Measurements from ENCODE around the gene TMC8.
"Not testable (repeated sequence)": the region's sequence is repeated elsewhere in the genome, so short reads cannot be mapped to it uniquely, and the experiment has no call there.

TMC8 gene

DNA sequence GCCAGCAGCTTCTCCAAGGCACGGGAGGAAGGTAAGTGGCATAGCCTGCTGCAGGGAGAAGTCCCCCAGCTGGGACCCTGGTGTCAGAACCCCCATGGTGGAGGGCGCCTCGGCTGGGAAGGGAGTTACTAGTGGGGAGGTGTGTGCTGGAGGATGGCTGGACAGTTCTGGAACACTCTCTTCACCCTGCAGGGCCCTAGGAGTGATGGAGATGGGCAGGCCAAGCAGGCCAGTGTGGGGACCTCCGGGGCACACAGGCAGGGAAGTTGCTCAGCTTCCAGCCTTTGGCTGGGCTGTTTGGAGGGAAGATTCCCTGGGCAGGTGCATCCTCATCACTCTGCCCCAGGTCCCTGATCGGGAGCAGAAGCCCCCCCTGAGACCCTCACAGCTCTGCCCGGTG is 16.3 kb downstream of the TMC8 start:
- DNase-seq (ENCODE audit: low read depth, low spot score): no peak
- H3K27ac ChIP-seq: no peak overlapping the region

DNA sequence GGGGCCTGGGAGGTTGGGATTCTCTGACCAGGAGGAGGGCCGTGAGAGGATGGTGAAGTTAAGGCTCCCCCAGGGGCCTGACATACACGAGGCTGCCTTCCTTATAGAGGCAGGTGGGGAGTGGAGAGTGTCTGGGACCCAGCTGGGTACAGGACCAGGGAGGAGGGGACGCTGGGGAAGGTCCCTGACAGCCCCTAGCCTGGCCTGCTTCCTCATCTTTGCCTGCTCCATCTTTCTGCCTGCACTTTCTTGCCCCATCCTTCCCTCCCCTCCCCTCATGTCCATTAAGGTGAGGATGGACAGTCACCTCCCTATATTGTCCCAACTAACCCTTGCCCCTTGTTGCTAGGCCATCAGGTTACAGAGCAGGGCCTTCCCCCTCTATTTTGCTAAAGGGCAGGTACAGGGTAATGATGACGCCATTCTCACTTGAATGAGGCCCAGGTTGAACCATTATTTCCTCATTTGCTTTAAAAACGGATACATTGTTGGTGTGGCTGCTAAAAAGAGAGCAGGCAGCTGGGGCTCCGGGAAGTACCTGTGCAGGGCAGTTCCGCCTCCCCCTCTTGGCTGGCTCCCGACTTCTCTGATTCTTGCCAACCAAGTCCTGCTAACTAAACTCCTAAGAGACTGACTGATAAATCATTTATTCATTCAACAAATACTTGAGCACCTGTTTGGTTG is 16.9 kb downstream of the TMC8 start:
- H3K27ac ChIP-seq: no peak overlapping the region
- DNase-seq (ENCODE audit: low read depth, low spot score): no peak

DNA sequence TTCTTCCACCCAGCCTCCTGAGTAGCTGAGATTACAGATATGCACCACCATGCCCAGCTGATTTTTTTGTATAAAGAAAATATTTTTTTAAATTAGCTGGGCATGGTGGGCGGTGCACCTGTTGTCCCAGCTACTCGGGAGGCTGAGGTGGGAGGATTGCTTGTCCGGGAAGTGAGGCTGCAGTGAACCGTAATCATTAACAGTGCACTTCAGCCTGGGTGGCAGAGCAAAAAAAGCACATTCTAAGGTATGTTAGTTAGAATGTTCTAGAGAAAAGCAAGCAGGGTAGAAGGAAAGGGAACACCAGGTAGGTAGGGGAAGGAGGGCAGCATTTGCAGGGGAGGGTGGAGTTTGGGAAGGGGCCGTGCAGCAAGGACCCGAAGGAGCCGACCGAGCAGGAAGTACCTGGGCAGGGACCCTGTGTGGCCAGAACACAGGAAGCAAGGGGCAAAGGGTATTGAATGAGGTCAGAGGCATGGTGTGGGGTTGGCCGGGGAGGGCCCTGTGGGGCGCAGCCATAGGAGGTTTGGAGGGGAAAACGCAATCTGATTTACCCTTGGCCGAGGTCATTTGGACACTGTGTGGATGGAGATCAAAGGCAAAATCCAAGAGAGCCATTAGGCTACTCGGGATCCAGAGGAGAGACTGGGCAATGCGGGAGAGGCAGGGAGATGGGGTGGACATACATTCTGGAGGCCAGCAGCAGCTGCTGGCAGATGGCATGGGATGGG is 17.9 kb downstream of the TMC8 start:
- no peak overlapping the region for H3K27ac ChIP-seq
- DNase-seq (ENCODE audit: low read depth, low spot score): no peak

DNA sequence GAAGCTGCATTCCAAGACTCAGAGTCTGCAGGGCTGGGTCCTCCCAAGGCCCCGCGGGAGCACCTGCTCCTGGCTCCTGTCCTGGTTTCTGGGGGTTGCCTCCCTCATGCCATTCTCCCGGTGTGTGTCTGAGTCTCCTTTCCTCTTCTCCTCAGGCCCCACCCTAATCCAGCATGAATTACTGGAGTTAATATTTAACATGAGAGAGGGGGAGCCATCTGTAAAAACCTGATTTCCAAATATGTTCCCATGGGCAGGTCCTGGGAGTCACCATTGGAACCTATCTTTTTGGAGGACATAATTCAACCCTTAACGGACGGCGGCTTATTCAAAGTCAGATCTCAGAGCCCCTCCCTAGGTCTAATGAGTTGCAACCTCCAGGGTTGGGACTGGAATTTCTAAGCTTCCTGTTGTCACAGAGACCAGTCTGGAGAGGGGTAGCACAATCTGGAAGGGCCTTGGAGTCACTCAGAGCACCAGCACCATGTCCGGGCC is 21.0 kb downstream of the TMC8 start:
- DNase-seq (ENCODE audit: low read depth, low spot score): peak; percentile 73
- peak overlapping the region; percentile 86 for H3K27ac ChIP-seq

DNA sequence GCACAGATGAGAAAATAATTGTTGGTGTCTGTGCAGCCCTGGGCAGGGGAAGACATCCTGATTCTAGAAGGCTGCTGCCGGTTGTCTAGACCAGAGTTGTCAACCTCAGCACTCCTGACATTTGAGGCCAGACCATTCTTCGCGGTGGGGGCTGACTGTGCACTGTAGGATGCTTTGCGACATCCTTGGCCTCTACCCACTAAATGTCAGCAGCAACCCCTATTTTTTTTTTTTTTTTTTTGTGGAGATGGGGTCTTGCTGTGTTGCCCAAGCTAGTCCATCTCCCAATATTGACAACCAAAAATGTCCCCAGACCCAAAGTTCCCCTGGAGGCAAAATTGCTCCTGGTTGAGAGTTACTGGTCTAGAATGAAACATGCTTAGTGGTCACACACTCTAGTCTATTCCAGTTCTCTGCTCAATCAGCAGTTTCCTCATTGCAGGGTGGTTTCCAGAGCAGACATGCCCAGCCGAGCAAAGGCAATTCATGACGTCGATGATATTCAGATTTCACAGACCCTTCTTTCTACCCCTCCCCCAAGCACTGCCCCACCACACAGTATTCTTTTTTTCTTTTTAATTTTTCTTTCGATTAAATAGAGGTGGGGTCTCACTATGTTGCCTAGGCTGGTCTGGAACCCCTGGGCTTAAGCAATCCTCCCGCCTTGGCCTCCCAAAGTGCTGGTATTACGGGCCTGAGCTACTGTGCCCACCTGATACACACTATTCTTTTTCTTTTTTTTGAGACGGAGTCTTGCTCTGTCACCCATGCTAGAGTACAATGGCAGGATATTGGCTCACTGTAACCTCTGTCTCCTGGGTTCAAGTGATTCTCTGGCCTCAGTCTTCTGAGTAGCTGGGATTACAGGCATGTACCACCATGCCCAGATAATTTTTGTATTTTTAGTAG is 24.6 kb downstream of the TMC8 start:
- DNase-seq (ENCODE audit: low read depth, low spot score): no peak
- H3K27ac ChIP-seq: peak overlapping the region; percentile 38

DNA sequence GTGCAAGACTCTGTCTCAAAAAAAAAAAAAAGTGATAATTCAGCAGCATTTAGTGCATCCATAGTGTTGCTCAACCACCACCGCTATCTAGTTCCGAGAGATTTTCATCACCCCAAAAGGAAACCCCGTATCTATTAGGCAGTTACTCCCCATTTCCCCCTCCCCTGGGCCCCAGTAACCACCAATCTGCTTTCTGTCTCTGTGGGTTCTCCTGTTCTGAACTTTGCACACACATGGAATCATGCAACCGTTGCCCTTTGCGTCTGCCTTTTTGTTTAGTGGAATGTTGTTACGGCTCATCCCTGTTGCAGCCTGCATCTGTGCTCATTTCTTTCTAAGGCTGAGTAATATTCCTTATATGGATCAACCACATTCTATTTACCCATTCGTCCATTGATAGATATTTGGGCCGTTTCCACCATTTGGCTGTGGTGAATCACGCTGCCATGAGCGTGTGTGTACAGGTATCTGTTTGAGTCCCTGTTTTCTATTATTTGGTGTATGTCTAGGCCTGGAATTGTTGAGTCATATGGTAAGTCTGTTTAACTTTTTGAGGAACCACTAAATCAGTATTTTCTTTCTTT is 29.1 kb downstream of the TMC8 start:
- peak overlapping the region; percentile 92 for H3K27ac ChIP-seq
- DNase-seq (ENCODE audit: low read depth, low spot score): peak; percentile 98

DNA sequence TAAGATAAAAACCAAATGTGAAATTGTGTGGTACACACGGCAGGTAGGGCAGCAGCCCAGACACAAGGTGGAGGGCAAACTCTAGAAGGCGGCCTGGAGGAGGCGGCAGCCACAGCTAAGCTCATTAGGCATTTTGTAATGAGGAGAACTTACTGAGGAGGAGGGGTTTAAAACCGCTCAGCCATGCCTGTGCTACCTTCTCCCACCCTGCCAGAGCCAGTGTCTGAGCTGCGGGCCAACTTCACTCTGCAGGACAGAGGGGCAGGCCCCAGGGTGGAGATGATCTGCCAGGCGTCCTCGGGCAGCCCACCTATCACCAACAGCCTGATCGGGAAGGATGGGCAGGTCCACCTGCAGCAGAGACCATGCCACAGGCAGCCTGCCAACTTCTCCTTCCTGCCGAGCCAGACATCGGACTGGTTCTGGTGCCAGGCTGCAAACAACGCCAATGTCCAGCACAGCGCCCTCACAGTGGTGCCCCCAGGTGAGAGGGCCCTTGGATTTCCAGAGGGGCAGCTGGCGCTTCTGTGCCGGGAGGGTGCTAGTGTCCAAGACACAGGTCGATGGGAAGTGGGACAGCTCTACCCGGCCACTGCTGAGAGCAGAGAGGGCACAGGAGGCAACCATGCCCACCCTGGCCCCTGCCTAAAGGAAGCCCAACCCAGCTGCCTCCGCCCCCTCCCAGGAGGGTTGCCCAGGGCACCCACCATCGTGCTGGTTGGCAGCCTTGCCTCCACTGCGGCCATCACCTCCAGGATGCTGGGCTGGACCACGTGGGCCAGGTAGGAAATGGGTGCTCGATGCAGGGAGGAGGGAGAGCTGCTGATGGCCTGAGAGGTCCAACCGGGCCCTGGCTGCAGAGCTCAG is 33.5 kb downstream of the TMC8 start:
- no peak overlapping the region for H3K27ac ChIP-seq

DNA sequence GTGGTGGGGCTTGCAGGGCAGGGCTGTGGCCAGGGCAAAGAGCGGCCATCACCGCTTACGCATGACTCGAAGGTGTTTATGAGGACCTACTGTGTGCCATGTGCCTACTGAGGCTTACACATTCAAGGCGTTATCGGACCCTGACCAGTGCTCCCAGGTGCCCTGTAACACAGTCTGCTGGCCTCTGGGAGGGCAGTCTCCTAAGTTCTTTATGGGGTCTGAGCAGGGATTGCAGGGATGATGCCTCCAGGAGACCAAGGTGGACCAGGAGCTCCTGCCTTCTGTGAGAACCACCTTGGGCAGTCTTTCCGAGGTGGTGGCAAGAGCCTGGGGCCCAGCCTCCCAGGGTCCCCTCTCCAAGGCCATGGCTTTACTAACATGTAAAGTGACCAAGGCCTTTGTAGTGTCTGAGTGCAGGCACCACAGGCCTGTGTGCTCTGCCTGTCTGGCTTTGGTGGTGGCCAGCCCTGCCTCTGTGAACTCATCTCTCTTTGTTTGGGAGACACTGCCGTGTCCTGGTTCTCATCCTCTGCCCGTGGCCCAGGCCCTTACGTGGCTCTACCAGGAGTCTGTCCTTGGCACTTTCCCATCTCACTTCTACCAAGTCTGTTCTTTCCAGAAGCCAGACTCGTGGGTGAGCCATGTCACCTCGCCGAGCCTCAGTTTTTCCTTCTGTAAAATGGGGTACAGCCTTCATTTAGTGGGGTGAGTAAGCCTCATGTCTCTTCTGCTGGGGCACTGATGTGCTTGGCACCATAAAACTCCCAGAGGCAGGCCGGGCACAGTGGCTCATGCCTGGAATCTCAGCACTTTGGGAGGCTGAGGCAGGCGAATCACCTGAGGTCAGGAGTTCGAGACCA is 34.4 kb downstream of the TMC8 start:
- H3K27ac ChIP-seq: no peak overlapping the region
- no peak for DNase-seq (ENCODE audit: low read depth, low spot score)

More for the DNA sequence above, 33.5 kb downstream of the TMC8 start:
- DNase-seq (ENCODE audit: low read depth, low spot score): no peak

DNA sequence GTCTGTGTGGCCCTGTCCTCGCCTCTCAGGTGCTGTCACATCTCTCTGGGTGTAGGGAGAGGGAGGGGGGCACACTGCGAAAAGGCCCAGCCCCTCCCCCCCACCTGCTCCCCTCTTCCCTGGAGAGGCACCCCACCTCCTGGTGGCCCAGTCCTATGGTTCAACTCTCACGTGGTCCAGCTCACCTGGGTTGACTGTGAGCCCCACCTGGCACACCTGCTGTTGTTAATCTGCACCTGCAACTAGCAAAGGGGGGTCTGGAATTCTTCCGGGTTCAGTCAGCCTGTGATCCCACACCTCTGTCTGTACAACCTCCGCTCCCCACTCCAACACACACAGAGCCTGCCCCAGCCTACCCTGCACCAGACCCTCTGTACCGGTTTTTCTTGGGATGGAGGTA is 35.8 kb downstream of the TMC8 start:
- DNase-seq (ENCODE audit: low read depth, low spot score): no peak
- H3K27ac ChIP-seq: no peak overlapping the region

DNA sequence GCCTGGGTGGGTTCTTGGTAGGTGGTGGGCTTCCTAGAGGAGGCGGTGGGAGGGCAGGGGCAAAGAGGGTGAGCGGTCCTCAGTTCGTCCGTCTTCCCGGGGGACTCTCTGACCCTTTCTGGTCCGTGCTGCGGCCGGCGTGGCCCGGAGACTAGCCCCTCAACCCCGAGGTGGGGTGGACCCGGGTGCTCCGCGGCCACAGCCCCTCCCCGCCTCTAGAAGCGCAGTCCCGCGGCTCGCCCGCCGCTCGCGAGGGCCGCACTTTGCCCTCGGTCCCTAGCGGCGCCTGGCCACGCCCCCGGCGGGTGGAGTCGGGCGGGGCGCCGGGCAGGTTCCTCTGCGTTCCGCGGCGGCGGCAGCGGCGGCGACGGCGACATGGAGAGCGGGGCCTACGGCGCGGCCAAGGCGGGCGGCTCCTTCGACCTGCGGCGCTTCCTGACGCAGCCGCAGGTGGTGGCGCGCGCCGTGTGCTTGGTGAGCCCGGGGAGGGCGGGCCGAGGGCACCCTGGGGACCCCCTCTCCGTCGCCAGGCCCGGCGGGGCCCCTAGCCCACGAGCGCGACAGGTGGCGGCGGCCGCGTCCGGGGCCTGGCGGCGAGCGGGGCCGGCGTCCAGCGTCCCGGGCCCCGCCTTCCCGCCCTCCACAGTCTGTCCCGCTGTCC is 37.8 kb downstream of the TMC8 start, which contains the start of gene SYNGR2:
TSS of gene SYNGR2 (plus strand) at position 340 of the 661 bp plus-strand sequence. CDS start at position 376, 36 bp downstream.
- H3K27ac ChIP-seq: peak within 1 kb of the TSS; percentile 73
- no peak for DNase-seq (ENCODE audit: low read depth, low spot score)

DNA sequence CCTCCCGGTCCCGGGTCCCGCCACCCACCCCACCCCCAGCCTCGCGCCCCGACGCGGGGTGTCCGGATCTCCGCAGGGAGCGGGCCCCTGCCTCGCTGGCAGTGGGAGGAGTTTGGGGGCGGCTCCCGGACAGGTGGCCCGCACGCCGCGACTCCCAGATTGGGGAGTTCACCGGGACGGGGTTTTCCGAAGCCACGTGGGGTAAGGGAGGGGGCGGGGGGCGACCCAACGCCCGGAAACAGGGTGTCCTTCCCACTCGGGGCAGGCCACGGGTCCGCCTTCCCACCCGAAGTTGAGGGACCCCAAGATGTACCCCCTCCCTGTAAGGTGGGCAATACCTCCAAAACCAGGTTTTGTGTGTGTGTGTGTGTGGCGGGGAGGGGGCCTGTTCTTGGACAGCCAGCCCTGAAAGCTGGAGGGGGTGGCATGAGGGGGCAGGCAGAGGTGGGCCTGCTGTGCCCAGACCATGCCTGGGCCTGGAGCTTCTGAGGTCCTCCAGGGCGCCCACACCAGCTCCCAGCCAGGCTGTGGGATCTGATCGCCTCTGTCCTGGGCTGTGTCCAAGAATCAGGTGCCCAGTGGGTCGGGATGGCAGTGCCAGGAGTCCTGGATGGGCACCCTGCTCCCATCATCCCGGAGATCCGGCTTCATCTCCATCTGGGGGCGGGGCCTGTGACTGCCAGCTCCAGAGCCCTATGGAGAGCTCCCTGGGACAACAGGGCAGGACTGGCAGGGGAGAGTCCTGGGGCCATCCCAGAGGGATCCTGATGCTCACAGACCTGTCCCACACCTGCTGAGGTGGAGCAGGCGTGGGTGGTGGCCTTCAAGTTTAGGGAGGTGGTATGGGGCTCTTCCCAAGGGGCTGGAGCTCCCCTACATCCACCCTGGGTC is 38.6 kb downstream of the TMC8 start:
- DNase-seq (ENCODE audit: low read depth, low spot score): no peak
- peak overlapping the region; percentile 73 for H3K27ac ChIP-seq

DNA sequence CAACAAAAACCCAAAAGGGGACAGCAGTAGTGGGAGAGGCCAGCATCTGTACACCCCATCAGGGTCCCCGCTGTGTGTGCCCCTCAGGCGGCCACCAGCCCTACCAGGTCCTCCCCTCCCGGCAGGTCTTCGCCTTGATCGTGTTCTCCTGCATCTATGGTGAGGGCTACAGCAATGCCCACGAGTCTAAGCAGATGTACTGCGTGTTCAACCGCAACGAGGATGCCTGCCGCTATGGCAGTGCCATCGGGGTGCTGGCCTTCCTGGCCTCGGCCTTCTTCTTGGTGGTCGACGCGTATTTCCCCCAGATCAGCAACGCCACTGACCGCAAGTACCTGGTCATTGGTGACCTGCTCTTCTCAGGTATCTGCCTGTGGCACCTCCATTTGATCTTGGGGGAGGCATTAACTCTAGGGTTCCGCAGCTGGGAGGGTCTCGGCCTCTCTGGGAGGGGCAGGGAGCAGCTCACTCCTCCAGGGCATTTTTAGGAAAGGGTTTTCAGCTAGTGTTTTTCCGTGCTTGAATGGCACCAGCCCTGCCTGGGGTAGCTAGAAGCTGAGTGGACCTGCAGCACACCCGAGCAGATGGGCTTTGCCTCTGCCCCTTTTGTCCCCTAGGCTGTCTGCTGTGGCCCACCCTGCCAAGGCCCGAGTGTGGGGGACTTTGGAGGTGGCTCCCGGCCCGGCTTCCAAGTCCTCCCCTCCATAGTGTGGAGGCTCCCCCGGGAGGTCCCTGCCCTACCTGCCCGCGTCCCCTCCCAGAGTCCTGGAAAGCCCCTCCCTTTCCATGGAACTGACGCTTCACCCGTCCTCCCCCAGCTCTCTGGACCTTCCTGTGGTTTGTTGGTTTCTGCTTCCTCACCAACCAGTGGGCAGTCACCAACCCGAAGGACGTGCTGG is 40.4 kb downstream of the TMC8 start:
- no peak for DNase-seq (ENCODE audit: low read depth, low spot score)
- H3K27ac ChIP-seq: no peak overlapping the region

DNA sequence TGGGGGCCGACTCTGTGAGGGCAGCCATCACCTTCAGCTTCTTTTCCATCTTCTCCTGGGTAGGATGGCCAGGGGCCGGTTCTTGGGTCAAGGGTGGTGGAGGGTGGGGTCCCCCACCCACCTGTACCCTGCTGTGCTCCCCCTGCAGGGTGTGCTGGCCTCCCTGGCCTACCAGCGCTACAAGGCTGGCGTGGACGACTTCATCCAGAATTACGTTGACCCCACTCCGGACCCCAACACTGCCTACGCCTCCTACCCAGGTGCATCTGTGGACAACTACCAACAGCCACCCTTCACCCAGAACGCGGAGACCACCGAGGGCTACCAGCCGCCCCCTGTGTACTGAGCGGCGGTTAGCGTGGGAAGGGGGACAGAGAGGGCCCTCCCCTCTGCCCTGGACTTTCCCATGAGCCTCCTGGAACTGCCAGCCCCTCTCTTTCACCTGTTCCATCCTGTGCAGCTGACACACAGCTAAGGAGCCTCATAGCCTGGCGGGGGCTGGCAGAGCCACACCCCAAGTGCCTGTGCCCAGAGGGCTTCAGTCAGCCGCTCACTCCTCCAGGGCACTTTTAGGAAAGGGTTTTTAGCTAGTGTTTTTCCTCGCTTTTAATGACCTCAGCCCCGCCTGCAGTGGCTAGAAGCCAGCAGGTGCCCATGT is 41.1 kb downstream of the TMC8 start:
- H3K27ac ChIP-seq; DNase-seq (ENCODE audit: low read depth, low spot score): not testable (repeated sequence)

DNA sequence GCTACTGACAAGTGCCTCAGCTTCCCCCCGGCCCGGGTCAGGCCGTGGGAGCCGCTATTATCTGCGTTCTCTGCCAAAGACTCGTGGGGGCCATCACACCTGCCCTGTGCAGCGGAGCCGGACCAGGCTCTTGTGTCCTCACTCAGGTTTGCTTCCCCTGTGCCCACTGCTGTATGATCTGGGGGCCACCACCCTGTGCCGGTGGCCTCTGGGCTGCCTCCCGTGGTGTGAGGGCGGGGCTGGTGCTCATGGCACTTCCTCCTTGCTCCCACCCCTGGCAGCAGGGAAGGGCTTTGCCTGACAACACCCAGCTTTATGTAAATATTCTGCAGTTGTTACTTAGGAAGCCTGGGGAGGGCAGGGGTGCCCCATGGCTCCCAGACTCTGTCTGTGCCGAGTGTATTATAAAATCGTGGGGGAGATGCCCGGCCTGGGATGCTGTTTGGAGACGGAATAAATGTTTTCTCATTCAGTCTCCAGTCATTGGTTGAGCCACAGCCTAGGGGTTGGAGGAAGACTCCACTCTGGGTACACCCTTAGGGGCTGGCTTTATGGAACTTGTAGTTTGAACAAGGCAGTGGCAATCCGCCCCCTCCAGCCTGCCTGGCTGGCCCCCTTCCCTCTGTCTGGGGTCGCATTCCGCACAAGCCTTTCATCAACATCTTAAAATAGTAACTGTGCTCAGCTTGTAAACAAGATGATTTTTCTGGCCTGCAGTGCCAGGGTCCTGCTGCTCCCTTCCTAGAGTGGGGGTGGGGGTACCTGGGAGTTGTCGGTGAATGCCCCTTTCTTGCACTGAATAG is 41.9 kb downstream of the TMC8 start:
- H3K27ac ChIP-seq: peak overlapping the region; percentile 55
- no peak for DNase-seq (ENCODE audit: low read depth, low spot score)
